Cerebellar cortex (tissue), 1 donor: ENCODE results near the gene CLIC1.
A peak's percentile ranks its signal among the peaks of the same experiment; 100 is the strongest.
"Not testable (repeated sequence)": the region's sequence is repeated elsewhere in the genome, so short reads cannot be mapped to it uniquely, and the experiment has no call there.

Experiments
- DNase-seq: peaks from one replicate; pipeline ENCODE4 v3.0.0-alpha.2; 2015; ENCODE audit warnings: low spot score

CLIC1 gene

DNA sequence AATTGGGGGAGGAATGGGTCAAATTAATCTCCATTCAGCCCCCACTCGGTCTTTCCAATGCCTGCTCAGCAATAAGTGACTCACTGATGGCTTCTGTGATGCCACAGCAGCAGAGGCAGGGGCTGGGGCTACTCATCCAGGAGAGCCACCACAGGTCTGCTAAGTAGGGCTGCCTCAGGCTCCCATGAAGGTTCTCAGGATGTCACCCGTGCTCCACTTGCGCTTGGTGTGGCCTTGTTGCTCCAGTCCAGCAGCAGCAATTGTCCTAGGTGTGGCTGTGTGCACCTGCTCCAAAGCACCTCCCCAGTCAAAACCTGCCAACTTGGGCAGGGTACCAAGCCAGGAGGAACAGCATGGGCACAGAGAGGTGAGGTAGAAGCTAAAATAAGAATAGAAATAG is 14.2 kb downstream of the CLIC1 start:
- DNase-seq, result no peak

DNA sequence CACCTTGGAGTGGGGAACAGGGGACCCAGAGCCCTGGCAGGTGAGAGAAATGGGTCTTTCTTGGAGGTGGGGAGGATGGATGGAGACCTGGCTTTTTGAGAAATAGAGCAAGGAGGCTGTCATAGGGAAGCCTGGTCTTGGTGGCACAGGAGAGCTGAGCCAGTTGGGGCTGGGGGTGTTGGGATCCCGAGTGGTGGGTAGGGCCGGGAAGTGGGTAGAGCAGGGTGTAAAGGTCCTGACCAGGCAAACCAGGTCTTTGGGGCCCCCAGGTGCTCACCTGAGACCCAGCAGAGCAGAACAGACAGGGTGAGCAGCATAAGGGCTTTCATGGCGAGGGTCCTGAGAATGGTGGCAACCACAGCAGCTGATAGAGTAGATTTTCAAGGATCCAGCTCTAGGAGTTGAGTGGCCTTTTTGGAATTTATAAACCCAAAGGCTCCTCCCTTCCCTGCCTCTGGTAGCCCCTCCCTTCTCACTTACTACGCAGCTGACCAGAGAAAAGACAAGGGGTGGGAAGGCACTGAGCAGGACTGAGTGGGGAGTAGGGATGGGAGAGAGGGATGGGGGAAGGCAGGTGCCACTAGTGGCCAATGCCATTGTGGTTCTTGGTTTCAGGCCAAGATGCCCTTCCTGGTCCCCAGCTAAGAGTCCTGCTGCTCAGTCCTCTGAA is 14.8 kb downstream of the CLIC1 start, which contains the start of gene LY6G6C:
LY6G6C (minus strand) TSS at position 396 of the 670 bp plus-strand sequence; CDS start at position 329, 67 bp downstream.
- DNase-seq, result no peak

GRCh38 chr6:31720196-31720770 is 16.0 kb downstream of the CLIC1 start:
- no peak for DNase-seq

DNA sequence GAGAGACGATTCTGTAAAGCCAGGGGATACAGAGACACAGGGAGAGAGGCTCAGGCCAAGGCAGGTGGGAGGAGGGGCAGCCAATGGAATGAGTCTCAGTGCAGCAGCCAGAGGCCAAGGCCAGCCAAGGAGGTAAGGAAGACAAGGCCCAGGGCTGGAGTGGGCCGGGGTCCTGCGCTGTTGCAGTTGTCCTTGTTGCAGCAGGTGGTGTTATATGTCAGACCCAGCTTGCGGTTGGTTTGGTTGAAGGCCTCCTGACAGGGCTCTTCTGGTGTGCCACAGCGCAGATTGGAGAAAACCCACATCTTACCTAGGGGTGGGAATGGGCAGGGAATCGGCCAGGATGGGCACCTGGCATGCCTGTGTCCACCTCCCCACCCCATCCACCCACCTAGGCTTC is 17.3 kb downstream of the CLIC1 start:
- no peak for DNase-seq

DNA sequence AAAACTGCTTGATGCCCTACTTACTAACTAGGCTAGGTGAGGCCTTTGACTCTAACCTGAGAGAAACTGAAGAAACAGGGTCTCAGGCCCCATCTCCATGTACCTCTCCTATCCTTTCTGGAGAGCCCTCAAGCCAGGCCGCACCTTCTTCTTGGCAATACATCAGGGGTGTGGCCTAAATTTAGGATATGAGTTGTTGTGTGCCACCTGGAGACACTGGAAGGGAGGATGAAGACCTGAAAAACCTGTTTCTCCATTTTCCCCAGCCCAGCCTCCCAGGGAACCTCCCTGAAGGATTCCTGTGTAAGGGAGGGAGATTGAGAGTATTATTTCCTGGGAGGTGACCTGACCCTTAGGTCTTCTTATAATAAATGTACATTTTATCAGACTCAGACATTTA is 18.1 kb downstream of the CLIC1 start:
- no peak for DNase-seq

DNA sequence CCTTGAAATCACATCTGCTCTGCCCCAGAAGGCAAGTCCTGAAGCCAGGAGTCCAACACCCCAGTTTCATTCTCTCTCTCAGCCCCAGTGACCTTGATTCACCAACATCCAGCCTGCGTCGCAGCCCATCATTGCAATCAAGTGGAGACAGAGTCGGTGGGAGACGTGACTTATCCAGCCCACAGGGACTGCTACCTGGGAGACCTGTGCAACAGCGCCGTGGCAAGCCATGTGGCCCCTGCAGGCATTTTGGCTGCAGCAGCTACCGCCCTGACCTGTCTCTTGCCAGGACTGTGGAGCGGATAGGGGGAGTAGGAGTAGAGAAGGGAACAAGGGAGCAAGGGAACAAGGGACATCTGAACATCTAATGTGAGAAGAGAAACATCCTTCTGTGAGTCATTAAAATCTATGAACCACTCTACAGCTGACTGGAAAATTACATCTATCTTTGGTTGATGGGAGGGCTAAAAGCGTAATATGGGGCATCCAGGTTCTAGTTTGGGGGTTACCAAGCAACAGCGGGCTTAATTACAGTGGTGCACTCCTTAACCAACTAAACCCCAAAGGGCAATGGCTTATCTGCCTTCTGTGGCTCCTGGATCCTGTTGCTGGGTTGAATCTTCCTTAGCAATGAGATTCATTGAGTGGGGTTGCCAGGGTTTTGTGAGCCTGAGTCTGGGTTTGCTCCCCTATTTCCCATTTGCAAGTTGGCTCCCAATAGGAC is 18.7 kb downstream of the CLIC1 start:
- no peak for DNase-seq

DNA sequence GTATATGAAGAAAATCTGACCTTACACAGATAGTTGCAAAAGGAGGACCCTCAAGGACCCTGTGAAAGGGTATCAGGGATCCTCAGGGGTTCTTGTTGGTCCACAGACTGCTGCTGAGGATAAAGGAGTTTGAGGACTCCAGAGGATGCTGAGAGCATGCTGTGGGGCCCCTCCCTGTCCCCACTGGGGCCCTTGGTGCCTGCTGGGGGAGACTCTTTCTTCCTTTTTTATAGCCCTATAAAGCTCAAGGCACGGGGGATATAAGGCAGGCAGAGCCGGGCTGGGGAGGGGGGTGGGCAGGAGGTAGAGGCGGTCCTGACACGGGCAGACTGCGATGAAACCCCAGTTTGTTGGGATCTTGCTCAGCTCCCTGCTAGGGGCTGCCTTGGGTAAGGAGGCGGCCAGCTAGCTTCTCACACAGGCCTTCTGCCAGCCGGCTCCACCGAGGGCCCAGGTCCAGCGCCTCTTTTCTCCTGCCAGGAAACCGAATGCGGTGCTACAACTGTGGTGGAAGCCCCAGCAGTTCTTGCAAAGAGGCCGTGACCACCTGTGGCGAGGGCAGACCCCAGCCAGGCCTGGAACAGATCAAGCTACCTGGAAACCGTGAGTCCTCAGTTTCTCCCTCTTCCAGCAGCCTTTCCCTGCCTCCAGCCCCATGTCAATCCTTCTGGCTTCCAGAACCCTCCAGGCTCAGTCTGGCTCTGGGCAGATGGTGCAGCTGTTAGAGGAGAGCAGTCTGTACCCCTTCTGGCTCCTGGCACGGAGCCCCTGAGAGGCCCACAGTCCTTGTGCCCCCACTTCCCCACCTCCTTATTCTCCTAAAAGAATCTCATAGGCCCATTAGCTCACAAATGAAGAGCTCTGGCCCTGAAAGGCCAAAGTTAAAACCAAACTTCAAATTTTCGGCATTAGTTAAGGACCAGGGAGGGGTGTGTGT is 21.0 kb downstream of the CLIC1 start, which contains the start of gene LY6G6D:
LY6G6D (plus strand) TSS at position 327 of the 937 bp plus-strand sequence; CDS start at position 335, 8 bp downstream.
- no peak for DNase-seq

DNA sequence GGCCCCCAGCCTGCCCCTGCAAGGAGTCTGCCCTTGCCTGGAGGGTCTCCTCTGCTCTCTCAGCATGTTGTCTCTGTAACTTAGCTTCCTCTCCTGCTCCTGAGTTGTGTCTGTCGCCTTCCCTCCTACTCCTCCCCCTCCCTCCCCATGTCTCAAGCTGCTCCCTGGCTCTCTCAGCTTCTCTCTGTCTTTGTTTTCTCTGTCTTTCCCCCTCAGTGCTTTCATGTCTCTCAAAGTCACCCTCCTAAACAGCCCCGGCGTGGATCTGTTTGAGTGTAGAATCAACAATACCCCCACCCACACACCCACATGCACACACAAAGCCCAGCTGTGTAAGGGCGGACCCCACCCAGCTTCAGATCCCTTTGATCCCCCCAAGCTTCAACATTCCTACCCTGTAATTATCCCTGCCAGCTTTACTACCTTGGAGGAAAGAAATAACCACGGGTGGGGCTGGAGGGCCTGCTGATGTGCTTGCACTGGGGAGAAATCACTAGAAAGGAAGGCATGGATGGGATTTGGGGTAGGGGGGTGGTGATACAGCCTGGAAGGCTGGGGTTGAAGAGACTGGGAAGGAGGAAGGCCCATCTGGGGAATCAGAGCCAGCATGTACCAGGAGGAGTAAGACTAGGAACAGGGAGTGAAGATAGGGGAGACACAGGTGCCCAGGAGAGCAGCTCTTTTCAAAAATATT is 22.2 kb downstream of the CLIC1 start:
- DNase-seq, result no peak

DNA sequence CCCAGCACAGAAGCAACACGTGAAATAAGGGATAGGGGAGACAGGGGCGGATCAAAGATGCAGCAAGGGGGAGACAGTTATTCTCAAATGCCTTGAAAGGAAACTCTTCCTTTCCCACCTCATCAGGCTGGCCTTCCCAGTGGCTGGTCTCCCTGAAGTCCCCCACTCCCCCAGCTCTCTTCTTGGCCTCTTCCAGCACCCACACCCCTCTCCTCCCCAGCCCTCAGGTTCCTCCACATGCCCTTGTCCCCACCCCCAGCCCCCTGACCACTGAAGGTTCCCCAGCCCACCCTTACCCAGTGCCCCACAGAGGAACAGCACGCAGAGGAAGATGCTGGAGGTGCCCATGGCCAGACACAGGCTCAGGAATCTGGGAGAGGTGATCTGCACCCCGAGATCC is 22.9 kb downstream of the CLIC1 start:
- no peak for DNase-seq

DNA sequence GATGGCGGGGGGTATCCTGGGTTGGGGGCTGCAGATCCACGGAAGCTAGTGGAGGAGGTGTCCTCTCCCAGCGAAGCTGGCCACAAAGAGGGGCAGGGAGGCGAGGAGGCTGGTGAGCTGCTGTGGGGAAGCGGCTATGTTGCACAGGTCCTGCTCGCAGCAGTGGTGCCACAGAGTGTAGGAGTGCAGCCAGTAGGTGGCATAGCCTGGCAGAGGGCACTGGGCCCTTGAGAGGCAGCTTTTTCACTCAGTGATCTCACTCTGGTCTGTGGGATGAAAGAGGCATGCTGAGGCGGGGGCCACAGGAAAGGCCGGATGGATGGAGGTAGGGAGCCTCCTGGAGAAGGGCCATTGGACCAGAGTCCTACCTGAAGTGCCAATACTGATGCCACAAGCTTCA is 24.0 kb downstream of the CLIC1 start:
- DNase-seq, result no peak

GRCh38 chr6:31711233-31711632 is 25.1 kb downstream of the CLIC1 start:
- no peak for DNase-seq

GRCh38 chr6:31710523-31711219 is 25.7 kb downstream of the CLIC1 start:
- DNase-seq, result no peak

DNA sequence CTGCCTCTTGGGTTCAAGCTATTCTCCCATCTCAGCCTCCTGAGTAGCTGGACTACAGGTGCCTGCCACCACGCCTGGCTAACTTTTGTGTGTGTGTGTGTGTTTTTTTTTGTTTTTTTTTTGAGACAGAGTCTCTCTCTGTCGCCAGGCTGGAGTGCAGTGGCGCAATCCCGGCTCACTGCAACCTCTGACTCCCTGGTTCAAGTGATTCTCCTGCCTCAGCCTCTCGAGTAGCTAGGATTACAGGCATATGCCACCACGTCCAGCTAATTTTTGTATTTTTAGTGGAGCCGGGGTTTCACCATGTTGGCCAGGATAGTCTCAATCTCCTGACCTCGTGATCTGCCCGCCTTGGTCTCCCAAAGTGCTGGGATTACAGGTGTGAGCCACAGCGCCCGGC is 27.2 kb downstream of the CLIC1 start:
- DNase-seq, result not testable (repeated sequence)

- no peak for DNase-seq
Observed at GRCh38 chr6:31708224-31708623, 28.1 kb downstream of the CLIC1 start.

GRCh38 chr6:31707701-31708100 is 28.6 kb downstream of the CLIC1 start:
- DNase-seq, result no peak

DNA sequence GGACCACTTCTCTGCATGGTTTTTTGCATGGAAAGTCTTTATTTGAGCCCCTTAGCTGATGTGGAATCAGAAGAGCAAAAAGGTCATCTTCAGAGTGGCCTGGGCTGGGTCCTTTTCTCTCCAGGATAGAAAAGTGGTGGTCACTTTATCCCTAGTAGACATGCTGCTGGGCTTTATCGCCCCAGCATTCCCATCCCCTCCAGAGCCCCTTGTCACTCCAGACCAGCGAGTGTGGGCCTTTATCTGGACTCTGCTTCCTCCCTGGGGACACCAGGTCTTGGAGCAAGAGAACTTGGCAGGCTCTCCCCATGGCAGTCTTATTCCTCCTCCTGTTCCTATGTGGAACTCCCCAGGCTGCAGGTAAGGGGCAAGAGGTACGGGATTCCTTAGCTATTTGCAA is 29.7 kb downstream of the CLIC1 start, which contains the start of gene LY6G6F:
LY6G6F (plus strand) TSS at position 268 of the 400 bp plus-strand sequence; CDS start at position 309, 41 bp downstream.
- no peak for DNase-seq

- DNase-seq, result no peak
Observed at GRCh38 chr6:31705931-31706330, 30.4 kb downstream of the CLIC1 start.

GRCh38 chr6:31702819-31703716 is 33.3 kb downstream of the CLIC1 start, which contains the start of gene ABHD16A:
TSS of gene ABHD16A (minus strand) at chr6:31703324. CDS start at chr6:31703281, 43 bp downstream.
- peak; percentile 99 for DNase-seq

DNA sequence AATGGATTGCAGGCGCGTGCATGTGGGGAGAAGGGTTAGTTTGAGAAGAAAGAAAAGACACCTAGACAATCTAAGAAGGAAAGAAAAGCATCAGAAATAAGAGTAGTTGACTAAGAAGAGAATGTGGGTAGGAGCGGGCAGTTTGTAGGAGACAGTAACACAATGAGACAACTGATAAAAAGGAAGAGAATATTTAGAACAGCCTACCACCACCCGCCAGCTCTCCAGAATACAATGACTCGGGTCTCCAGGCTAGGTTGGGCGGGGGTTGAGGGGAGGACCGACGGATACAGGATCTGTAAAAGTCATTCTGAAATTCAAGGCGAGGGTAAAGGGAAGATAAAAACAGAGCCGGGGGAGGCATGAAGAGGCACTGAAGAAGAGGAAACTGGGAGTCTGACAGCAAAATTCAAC is 33.9 kb downstream of the CLIC1 start:
- no peak for DNase-seq
